ENCODE measurements around the gene FAM83D. TPM values are rescaled to one million over a fixed set of nuclear protein-coding genes. Genes with fewer than 3 reads are reported as not detected.

FAM83D gene
- total RNA-seq, 1 experiment from 2014 or later = 48.1 TPM

DNA sequence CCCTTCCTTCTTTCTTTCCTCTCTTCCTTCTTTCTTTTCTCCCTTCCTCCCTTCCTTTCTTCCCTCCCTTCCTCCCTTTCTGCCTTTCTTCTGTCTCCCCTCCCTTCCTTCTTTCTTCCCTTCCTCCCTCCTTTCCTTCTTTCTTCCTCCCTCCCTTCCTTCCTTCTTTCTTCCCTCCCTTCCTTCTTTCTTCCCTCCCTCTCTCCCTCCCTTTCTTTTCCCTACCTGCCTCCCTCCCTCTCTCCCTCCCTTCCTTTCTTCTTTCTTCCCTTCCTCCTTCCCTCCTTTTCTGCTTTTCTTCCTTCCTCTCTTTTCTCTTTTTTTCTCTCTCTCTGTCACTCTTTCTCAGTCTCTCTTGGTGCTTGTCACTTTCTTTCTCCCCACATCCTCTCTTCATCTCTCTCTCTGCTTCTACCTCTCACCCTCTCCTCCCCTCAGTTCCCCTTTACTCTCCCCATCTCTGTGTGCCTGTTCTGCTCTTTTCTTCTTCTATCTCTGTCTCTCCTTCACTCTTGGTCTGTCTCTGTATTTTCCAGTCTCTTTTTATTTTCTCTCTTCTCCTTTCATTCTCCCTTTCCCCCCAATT lies 30.1 kb upstream of the FAM83D start:
- H3K9me3 Mint-ChIP-seq = no peaks in the 10 kb centered on the region
- no peak overlapping the region for H2BK12ac ChIP-seq (ENCODE audit: insufficient read length, low read depth, low read length)
- H3K23me2 ChIP-seq (ENCODE audit: insufficient read length, low read depth, low read length, poor library complexity, severe bottlenecking) = peaks cover 5% of the 10 kb centered on the region
- H4K5ac ChIP-seq (ENCODE audit: insufficient read length, low read depth, low read length) = no peak overlapping the region
- H3K27me3 ChIP-seq (ENCODE audit: insufficient read depth, low read length) = no peaks in the 10 kb centered on the region
- H3K23ac ChIP-seq (ENCODE audit: insufficient read length, low read depth, low read length) = no peak overlapping the region
- H3K18ac ChIP-seq (ENCODE audit: insufficient read length, low read depth, low read length) = no peak overlapping the region
- no peak overlapping the region for H3K56ac ChIP-seq (ENCODE audit: insufficient read length, low read depth, low read length)
- no peaks in the 10 kb centered on the region for H3K9me3 ChIP-seq (ENCODE audit: control insufficient read depth, low read depth, low read length)
- H3K4me1 ChIP-seq (ENCODE audit: insufficient read depth, low read length) = peaks cover 3% of the 10 kb centered on the region; the same call in 1 of the 2 replicates
- H2AK5ac ChIP-seq (ENCODE audit: insufficient read length, low read length) = no peak overlapping the region
- H2BK20ac ChIP-seq (ENCODE audit: low read depth, low read length, poor library complexity, severe bottlenecking) = no peak overlapping the region
- H4K8ac ChIP-seq (replicated peaks; ENCODE audit: insufficient read length, low read depth, low read length) = no peak overlapping the region
- no peaks in the 10 kb centered on the region; a peak in 2 of 7 replicates for H3K36me3 Mint-ChIP-seq (ENCODE audit: insufficient read depth in 1 of 3, low read depth in 3 of 3)
- no peak for DNase-seq
- no peak overlapping the region for H3K4ac ChIP-seq (ENCODE audit: low read depth, low read length)
- H3K4me1 Mint-ChIP-seq = peaks cover 18 to 19% of the 10 kb centered on the region in 2 experiments
- H4K91ac ChIP-seq (ENCODE audit: insufficient read length, low read depth, low read length) = no peak overlapping the region
- TF ChIP-seq, protein P1, sequence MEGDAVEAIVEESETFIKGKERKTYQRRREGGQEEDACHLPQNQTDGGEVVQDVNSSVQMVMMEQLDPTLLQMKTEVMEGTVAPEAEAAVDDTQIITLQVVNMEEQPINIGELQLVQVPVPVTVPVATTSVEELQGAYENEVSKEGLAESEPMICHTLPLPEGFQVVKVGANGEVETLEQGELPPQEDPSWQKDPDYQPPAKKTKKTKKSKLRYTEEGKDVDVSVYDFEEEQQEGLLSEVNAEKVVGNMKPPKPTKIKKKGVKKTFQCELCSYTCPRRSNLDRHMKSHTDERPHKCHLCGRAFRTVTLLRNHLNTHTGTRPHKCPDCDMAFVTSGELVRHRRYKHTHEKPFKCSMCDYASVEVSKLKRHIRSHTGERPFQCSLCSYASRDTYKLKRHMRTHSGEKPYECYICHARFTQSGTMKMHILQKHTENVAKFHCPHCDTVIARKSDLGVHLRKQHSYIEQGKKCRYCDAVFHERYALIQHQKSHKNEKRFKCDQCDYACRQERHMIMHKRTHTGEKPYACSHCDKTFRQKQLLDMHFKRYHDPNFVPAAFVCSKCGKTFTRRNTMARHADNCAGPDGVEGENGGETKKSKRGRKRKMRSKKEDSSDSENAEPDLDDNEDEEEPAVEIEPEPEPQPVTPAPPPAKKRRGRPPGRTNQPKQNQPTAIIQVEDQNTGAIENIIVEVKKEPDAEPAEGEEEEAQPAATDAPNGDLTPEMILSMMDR (conservative IDR thresholded peaks at IDR 0.05) = no peak
- H2AFZ ChIP-seq (ENCODE audit: low read length) = no peak overlapping the region
- no peak overlapping the region for H3K4me3 Mint-ChIP-seq
- no peak overlapping the region for H3T11ph ChIP-seq (ENCODE audit: low read length)
- H4K20me1 ChIP-seq (ENCODE audit: control insufficient read depth, insufficient read depth, insufficient read length) = no peaks in the 10 kb centered on the region
- no peak overlapping the region for H3K4me2 ChIP-seq (ENCODE audit: insufficient read depth, insufficient read length, low read length)
- H3K14ac ChIP-seq (ENCODE audit: insufficient read depth, low read length) = no peak overlapping the region
- H2BK120ac ChIP-seq (ENCODE audit: low read depth, low read length, poor library complexity, severe bottlenecking) = no peak overlapping the region
- H3K79me2 ChIP-seq (ENCODE audit: insufficient read depth, low read length) = no peaks in the 10 kb centered on the region
- H3K27ac ChIP-seq (ENCODE audit: insufficient read length, low read depth, low read length) = no peak overlapping the region
- H2BK5ac ChIP-seq (ENCODE audit: insufficient read length, low read length) = no peak overlapping the region
- no peaks in the 10 kb centered on the region for H3K79me1 ChIP-seq (ENCODE audit: insufficient read depth, low read depth, low read length, poor library complexity, severe bottlenecking)
- H3K27ac Mint-ChIP-seq = no peak overlapping the region
- no peak overlapping the region for H3K9ac ChIP-seq (ENCODE audit: extremely low read depth, insufficient read length, low read length)
- no peak overlapping the region for H2BK15ac ChIP-seq (ENCODE audit: low read depth, low read length)
- H3K27me3 Mint-ChIP-seq (ENCODE audit: low read depth) = peaks cover 1% of the 10 kb centered on the region; the same call in 1 of the 2 replicates
